Measurements from ENCODE around the gene AFF3. TPM values are rescaled to one million over a fixed set of nuclear protein-coding genes. Genes with fewer than 3 reads are reported as not detected.

The AFF3 gene
- total and polyA plus RNA-seq, 7 donors: 0.46 to 25.0 (median 18.6) TPM

- WGBS, 2 donors: 83 to 85% methylated on average over 15 of the region's 15 CpGs
- DNase-seq: no peak
- TF ChIP-seq POLR2AphosphoS5 (IDR thresholded peaks at IDR 0.05) (no peak), POLR2A (IDR thresholded peaks at IDR 0.05) (no peak), CTCF (IDR thresholded peaks at IDR 0.05) (no peak), EP300 (IDR thresholded peaks at IDR 0.05) (no peak)
- Histone ChIP-seq H3K9me3 (no peaks in the 10 kb centered on the region), H3K27ac (no peak overlapping the region), H3K4me1 (no peaks in the 10 kb centered on the region), H3K27me3 (no peaks in the 10 kb centered on the region), H3K36me3 (no peaks in the 10 kb centered on the region), H3K4me3 (no peak overlapping the region)
- intact Hi-C loops (cut with DNase I): no loop called here
Measured at GRCh38 chr2:100046961-100047947, 95.1 kb downstream of the AFF3 start.

GRCh38 chr2:100045000-100045399, 97.4 kb downstream of the AFF3 start:
- intact Hi-C loops (cut with DNase I): no loop called here

GRCh38 chr2:100043891-100044255, 98.5 kb downstream of the AFF3 start:
- no peaks in the 10 kb centered on the region for H3K9me3 ChIP-seq
- H3K36me3 ChIP-seq: no peaks in the 10 kb centered on the region
- 88 to 94% methylated on average over 8 of the region's 8 CpGs for WGBS, 2 donors
- DNase-seq: no peak
- no peaks in the 10 kb centered on the region for H3K27me3 ChIP-seq
- no peak overlapping the region for H3K4me3 ChIP-seq
- H3K27ac ChIP-seq: no peak overlapping the region
- TF ChIP-seq EP300 (IDR thresholded peaks at IDR 0.05): no peak
- TF ChIP-seq CTCF (IDR thresholded peaks at IDR 0.05): no peak
- TF ChIP-seq POLR2A (IDR thresholded peaks at IDR 0.05): no peak
- no peak for TF ChIP-seq POLR2AphosphoS5 (IDR thresholded peaks at IDR 0.05)
- intact Hi-C loops (cut with DNase I): no loop called here
- no peaks in the 10 kb centered on the region for H3K4me1 ChIP-seq

More at GRCh38 chr2:100045000-100045399, 97.4 kb downstream of the AFF3 start:
- Histone ChIP-seq H3K27ac (no peak overlapping the region), H3K4me3 (no peak overlapping the region), H3K27me3 (no peaks in the 10 kb centered on the region), H3K4me1 (no peaks in the 10 kb centered on the region), H3K9me3 (no peaks in the 10 kb centered on the region), H3K36me3 (no peaks in the 10 kb centered on the region)
- TF ChIP-seq POLR2AphosphoS5 (IDR thresholded peaks at IDR 0.05) (no peak), CTCF (IDR thresholded peaks at IDR 0.05) (no peak), EP300 (IDR thresholded peaks at IDR 0.05) (no peak), POLR2A (IDR thresholded peaks at IDR 0.05) (no peak)
- no peak for DNase-seq
- 88 to 90% methylated on average over 9 of the region's 9 CpGs for WGBS, 2 donors

GRCh38 chr2:100043081-100043890, 99.1 kb downstream of the AFF3 start:
- DNase-seq: no peak
- H3K4me1 ChIP-seq: no peaks in the 10 kb centered on the region
- H3K4me3 ChIP-seq: no peak overlapping the region
- no peaks in the 10 kb centered on the region for H3K36me3 ChIP-seq
- H3K27ac ChIP-seq: no peak overlapping the region
- intact Hi-C loops (cut with DNase I): no loop called here
- 78 to 85% methylated on average over 7 of the region's 7 CpGs for WGBS, 2 donors
- TF ChIP-seq EP300 (IDR thresholded peaks at IDR 0.05) (no peak), CTCF (IDR thresholded peaks at IDR 0.05) (no peak), POLR2AphosphoS5 (IDR thresholded peaks at IDR 0.05) (no peak), POLR2A (IDR thresholded peaks at IDR 0.05) (no peak)
- no peaks in the 10 kb centered on the region for H3K9me3 ChIP-seq
- no peaks in the 10 kb centered on the region for H3K27me3 ChIP-seq
